Astrocyte of the spinal cord (primary cell): Measurements from ENCODE around the gene HTRA1.

Experiments used
- DNase-seq: peaks from one replicate; pipeline ENCODE4 v3.0.0; 2011; ENCODE audit warnings: low read depth, low spot score
- H3K4me3 ChIP-seq: 2 replicates; pipeline ENCODE4 v1.5.1; 2011; ENCODE audit warnings: low read depth, mild to moderate bottlenecking, low read length, moderate library complexity
- in situ Hi-C: cut with HindIII; loops from 2 replicates; pipeline ENCODE4 v1.10.0; 2017; ENCODE audit warnings: low sequenced_read_pairs
- TF ChIP-seq, protein P1 (sequence below): IDR thresholded peaks from 2 replicates; pipeline ENCODE4 v1.5.1; 2012; ENCODE audit warnings: low read depth, mild to moderate bottlenecking, low read length, inconsistent platforms

The HTRA1 gene

DNA sequence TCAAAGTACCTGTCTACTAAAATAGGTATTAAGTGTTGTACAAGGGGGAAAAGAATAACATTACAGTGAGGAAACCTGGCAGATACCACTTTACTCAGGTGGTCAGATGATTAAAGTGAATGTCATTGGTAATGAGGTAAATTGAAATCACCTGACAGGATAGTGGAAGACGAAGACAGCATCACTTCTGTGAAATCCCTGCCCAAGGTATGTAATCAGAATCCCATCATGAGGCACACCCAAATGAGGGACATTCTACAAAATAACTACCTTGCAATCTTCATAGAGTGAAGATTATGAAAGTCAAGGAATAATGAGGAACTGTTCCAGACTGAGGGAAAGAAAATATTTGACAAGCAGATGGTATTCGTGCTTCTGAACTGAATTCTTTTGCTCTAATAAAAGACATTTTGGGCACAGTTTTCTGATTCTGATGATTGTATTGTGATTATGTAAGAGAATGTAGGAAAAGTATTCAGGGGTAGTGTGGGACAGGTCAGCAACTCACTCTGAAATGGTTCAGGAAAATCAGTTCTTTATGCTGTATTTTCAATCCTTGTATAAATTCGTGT, 40.2 kb upstream of the HTRA1 start:
- TF ChIP-seq, protein P1, sequence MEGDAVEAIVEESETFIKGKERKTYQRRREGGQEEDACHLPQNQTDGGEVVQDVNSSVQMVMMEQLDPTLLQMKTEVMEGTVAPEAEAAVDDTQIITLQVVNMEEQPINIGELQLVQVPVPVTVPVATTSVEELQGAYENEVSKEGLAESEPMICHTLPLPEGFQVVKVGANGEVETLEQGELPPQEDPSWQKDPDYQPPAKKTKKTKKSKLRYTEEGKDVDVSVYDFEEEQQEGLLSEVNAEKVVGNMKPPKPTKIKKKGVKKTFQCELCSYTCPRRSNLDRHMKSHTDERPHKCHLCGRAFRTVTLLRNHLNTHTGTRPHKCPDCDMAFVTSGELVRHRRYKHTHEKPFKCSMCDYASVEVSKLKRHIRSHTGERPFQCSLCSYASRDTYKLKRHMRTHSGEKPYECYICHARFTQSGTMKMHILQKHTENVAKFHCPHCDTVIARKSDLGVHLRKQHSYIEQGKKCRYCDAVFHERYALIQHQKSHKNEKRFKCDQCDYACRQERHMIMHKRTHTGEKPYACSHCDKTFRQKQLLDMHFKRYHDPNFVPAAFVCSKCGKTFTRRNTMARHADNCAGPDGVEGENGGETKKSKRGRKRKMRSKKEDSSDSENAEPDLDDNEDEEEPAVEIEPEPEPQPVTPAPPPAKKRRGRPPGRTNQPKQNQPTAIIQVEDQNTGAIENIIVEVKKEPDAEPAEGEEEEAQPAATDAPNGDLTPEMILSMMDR = no peak
- in situ Hi-C loops = no loop called here
- no peak for DNase-seq
- H3K4me3 ChIP-seq = no peak overlapping the region

DNA sequence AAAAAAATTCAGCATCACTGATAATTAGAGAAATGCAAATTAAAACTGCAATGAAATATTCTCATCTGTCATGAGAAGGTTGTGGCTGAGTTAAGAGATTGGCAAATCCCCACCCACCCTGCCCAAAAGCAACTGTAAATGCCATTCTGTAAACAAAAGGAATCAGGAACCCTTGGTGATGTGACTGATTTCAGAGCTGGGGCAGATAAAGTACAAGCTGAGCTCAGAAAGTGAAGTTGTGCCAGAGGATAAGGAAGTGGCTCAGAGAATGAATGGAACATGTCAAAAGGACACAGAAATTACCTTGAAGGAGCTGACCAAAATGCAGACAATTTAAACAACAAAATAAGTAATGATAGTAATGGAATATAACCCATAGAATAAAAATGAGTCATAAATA, 39.6 kb upstream of the HTRA1 start:
- in situ Hi-C loops = no loop called here
- H3K4me3 ChIP-seq = no peak overlapping the region
- DNase-seq = no peak
- TF ChIP-seq, protein P1 = no peak

DNA sequence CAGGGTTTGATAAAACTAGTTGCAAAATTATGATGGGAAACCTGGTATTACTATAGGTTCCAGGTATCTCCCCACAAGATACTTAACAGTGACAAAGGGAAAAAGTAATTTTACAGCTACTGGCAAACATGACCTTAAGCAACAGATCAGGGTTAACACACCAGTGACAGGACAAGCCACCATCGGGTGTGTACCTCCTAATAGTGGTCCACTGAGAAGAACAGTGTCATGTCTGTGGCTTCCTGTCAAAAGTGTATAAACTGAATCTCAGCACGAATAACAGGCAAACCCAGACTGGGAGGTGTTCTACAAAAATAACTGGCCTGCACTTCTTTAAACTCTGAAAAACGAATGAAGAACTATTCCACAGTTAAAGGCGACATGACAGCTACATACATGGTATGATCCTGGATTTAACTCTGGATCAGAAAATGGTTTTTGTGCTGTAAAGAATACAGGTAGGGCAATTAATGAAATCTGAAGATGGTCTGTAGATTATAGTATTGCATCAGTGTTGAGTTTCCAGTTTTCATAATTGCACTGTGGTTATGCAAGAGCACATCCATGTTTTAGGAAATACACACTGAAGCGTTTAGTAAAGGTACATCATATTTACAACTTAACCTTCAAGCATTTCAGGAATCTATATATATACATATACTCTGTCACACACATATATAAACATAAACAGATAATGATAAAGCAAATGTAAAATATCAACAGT, 38.9 kb upstream of the HTRA1 start:
- H3K4me3 ChIP-seq = no peak overlapping the region
- TF ChIP-seq, protein P1 = no peak
- no peak for DNase-seq
- in situ Hi-C loops = no loop called here

DNA sequence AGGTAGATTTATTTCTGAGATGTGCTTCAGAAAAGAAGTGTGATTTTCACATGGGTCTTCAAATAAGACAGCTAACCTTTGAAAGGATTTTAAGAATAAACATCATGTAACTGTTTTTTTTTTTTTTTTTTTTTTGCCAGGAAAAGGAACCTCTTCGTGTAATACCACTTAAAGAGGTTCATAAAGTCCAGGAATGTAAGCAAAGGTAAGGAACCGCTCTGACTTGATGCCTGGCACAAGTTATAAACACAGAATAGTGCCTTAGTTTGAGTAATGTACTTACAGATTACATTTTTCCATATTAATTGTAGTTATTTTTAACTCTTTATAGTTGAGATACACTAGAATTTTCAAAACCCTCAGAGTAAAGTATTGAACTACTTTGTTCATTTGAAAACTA, 37.3 kb upstream of the HTRA1 start:
- in situ Hi-C loops = no loop called here
- H3K4me3 ChIP-seq = no peak overlapping the region
- no peak for DNase-seq
- TF ChIP-seq, protein P1 = no peak

DNA sequence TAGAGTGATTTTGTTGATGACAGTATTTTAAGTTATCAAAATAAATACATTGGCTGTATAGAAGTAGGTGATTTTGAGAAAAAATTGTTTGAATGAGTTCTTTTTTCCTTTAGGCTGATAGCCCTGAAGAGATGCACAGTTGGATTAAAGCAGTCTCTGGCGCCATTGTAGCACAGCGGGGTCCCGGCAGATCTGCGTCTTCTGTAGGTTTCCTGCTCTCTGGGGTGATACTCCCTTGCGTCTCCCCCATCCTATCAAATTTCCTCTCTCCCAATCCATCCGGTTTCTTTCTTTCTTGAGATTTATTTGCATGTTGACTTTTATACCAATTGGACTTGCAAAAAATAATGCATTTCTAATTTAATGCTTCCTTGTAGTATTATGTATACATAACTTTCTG, 34.5 kb upstream of the HTRA1 start:
- H3K4me3 ChIP-seq = no peak overlapping the region
- no peak for DNase-seq
- in situ Hi-C loops = no loop called here
- TF ChIP-seq, protein P1 = no peak

DNA sequence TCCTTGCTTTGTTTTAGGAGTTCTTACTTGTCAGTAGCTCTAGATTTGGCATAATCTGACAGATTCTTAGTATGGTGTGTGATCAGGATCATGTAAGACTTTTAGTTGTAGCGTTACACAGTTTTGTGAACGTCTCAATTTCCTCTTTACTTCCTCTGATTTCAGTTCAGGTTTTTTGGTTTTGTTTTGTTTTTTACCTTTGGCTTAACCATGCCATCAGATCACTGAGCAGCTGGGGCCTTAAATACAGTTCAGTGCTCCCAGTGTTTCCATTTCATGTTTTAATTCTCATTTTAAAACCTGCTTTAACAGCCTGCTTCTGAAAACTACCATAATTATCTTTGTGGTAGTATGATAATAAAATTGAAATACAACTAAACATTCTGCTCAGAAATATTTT, 34.1 kb upstream of the HTRA1 start:
- H3K4me3 ChIP-seq = no peak overlapping the region
- TF ChIP-seq, protein P1 = no peak
- in situ Hi-C loops = no loop called here
- DNase-seq = no peak
